ENCODE results near the gene AP4M1.

Gene AP4M1

GRCh38 chr7:100082978-100083377, 18.5 kb upstream of the AP4M1 start:
- no peak for DNase-seq (ENCODE audit: low read depth)
- no peak overlapping the region for H3K4me3 ChIP-seq (replicated peaks; ENCODE audit: low read depth, low read length)
- TF ChIP-seq, protein P1, sequence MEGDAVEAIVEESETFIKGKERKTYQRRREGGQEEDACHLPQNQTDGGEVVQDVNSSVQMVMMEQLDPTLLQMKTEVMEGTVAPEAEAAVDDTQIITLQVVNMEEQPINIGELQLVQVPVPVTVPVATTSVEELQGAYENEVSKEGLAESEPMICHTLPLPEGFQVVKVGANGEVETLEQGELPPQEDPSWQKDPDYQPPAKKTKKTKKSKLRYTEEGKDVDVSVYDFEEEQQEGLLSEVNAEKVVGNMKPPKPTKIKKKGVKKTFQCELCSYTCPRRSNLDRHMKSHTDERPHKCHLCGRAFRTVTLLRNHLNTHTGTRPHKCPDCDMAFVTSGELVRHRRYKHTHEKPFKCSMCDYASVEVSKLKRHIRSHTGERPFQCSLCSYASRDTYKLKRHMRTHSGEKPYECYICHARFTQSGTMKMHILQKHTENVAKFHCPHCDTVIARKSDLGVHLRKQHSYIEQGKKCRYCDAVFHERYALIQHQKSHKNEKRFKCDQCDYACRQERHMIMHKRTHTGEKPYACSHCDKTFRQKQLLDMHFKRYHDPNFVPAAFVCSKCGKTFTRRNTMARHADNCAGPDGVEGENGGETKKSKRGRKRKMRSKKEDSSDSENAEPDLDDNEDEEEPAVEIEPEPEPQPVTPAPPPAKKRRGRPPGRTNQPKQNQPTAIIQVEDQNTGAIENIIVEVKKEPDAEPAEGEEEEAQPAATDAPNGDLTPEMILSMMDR (IDR thresholded peaks at IDR 0.05; ENCODE audit: low read length, missing control alignments): no peak

DNA sequence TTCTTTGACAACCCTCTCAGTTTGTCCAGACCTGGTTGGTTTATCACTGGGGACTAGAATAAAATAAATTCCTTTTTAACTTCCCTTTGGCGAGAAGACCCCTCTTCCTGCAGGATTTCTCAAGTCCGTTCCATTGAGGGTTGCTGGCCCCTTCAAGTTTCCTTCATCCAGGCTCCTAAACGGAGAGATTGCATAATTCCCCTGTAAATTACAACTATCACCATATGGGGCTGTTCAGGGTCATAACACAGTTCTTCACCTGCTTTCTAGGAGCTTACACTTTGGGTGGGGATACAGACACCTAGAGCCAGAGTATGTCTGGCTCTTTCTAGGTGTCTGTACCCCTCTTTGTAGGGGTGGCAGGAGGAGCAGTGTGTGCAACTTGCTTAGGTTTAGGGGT, 15.9 kb upstream of the AP4M1 start:
- no peak overlapping the region for H3K4me3 ChIP-seq (replicated peaks; ENCODE audit: low read depth, low read length)
- TF ChIP-seq, protein P1 (IDR thresholded peaks at IDR 0.05; ENCODE audit: low read length, missing control alignments): no peak
- DNase-seq (ENCODE audit: low read depth): no peak

GRCh38 chr7:100087055-100087750, 14.2 kb upstream of the AP4M1 start:
- TF ChIP-seq, protein P1 (IDR thresholded peaks at IDR 0.05; ENCODE audit: low read length, missing control alignments): no peak

DNA sequence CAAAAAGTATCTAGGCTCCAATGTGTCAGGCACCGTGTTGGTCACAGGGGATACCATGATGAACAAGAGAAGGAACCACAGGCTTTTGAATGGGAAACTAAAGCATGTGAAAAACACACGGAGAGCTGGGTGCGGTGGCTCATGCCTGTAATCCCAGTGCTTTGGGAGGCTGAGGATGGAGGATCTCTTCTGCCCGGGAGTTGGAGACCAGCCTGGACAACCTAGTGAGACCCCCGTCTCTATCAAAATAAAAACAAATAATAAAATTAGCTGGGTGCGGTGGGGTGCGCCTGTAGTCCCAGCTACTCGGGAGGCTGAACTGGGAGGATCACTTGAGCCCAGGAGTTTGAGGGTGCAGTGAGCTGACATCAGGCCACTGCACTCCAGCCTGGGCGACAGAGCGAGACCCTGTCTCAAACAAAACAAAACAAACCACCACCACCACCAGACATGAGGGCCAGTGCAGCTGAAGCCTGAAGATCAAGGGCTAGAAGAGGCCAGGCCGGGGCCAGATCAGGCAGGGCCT, 13.3 kb upstream of the AP4M1 start:
- TF ChIP-seq, protein P1 (IDR thresholded peaks at IDR 0.05; ENCODE audit: low read length, missing control alignments): no peak
- no peak for DNase-seq (ENCODE audit: low read depth)
- peak overlapping the region; percentile 68 for H3K4me3 ChIP-seq (replicated peaks; ENCODE audit: low read depth, low read length)

More at GRCh38 chr7:100087055-100087750, 14.2 kb upstream of the AP4M1 start:
- H3K4me3 ChIP-seq (replicated peaks; ENCODE audit: low read depth, low read length): no peak overlapping the region
- DNase-seq (ENCODE audit: low read depth): peak; percentile 98

- peak within 1 kb of the TSS; percentile 68 for H3K4me3 ChIP-seq (replicated peaks; ENCODE audit: low read depth, low read length)
- TF ChIP-seq, protein P1 (IDR thresholded peaks at IDR 0.05; ENCODE audit: low read length, missing control alignments): no peak
- DNase-seq (ENCODE audit: low read depth): peak; percentile 74
Observed at GRCh38 chr7:100088621-100089457, 12.6 kb upstream of the AP4M1 start, which contains the start of gene COPS6. TSS of gene COPS6 (plus strand) at chr7:100088969. CDS start at chr7:100088991, 22 bp downstream.

DNA sequence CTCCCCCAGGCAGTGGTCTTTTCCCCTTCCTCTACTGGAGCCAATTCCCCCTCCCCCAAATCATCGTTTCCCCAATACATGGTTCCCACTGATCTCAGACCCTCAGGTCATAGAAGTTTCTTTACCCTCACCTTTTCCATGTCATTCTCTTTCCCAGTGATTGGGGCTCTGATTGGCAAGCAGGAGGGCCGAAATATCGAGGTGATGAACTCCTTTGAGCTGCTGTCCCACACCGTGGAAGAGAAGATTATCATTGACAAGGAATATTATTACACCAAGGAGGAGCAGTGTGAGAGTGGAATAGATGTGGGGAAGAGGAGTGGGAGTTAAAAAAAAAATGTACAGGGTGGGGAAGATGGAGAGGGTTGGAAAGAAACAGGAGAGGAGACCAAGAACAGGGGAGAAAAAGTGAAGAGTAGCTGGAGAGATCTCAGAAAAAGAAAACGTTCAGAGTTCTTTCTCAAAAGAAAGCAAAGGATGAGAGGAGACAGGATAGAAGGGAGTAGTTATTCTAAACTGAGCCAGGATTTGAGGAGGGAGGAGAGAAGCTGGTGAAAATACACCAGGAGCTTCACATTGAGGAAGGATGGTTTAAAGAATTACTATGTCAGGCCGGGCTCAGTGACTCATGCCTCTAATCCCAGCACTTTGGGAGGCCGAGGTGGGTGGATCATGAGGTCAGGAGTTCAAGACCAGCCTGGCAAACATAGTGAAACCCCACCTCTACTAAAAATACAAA, 11.8 kb upstream of the AP4M1 start:
- peak overlapping the region; percentile 68 for H3K4me3 ChIP-seq (replicated peaks; ENCODE audit: low read depth, low read length)
- DNase-seq (ENCODE audit: low read depth): no peak
- TF ChIP-seq, protein P1 (IDR thresholded peaks at IDR 0.05; ENCODE audit: low read length, missing control alignments): no peak

Measured in fibroblast of pulmonary artery (primary cell).